ENCODE measurements around the gene OBSCN. TPM values are rescaled to one million over a fixed set of nuclear protein-coding genes. Genes with fewer than 3 reads are reported as not detected.

OBSCN gene
- total RNA-seq, 2 experiments from 2014 or later, result 80.8 to 82.2 TPM

DNA sequence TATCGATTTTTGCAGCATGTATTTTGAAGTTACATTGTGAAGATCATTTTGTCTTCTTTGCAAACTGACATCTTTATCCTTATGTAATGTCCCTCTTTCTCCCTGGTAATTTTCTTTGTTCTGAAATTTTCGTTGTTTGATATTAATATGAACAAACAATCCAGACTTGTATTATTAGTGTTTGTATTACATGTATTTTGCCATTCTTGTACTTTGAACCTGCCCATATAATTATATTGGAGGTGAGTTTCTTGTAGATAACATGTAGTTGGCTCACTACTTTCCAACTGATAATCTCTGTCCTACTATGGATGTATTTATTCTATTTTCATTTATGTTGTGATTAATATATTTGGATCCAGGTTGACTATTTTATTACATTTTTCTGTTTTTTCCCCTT is 27.1 kb downstream of the OBSCN start:
- Histone ChIP-seq H3K4me1 (ENCODE audit: insufficient read depth, low read length) (no peaks in the 10 kb centered on the region), H3K27me3 (ENCODE audit: control insufficient read depth in 1 of 2, insufficient read depth in 2 of 2, low read length in 2 of 2) (no peaks in the 10 kb centered on the region), H3K9me3 (ENCODE audit: control insufficient read depth in 1 of 2, insufficient read depth in 1 of 2, low read length in 2 of 2) (no peaks in the 10 kb centered on the region), H3K4me3 (ENCODE audit: low read length) (no peak overlapping the region), H3K36me3 (ENCODE audit: insufficient read depth, low read length) (peaks cover 19% of the 10 kb centered on the region), H3K27ac (ENCODE audit: low read depth in 1 of 2, low read length in 2 of 2) (no peak overlapping the region)
- H3K9me3 Mint-ChIP-seq, result peaks cover 12% of the 10 kb centered on the region
- ATAC-seq (ENCODE audit: poor library complexity), result no peak
- intact Hi-C loops (cut with DNase I, micrococcal nuclease), result no loop called here
- no peak overlapping the region for H3K27ac Mint-ChIP-seq
- H3K27me3 Mint-ChIP-seq, result no peaks in the 10 kb centered on the region
- peaks cover 99% of the 10 kb centered on the region for H3K36me3 Mint-ChIP-seq (ENCODE audit: low read depth)
- no peaks in the 10 kb centered on the region for H3K4me1 Mint-ChIP-seq (ENCODE audit: low read depth)
- ChIA-PET POLR2A (no interaction called here), CTCF (no interaction called here)
- DNase-seq, result no peak
- no peak overlapping the region for H3K4me3 Mint-ChIP-seq
- TF ChIP-seq CTCF (IDR thresholded peaks at IDR 0.05), result no peak

- POLR2A ChIA-PET, result no interaction called here
- no peaks in the 10 kb centered on the region for H3K4me1 ChIP-seq (ENCODE audit: insufficient read depth, low read length)
- H3K36me3 ChIP-seq (ENCODE audit: insufficient read depth, low read length), result peaks cover 16% of the 10 kb centered on the region
- H3K27me3 ChIP-seq (ENCODE audit: control insufficient read depth in 1 of 2, insufficient read depth in 2 of 2, low read length in 2 of 2), result no peaks in the 10 kb centered on the region
- peaks cover 100% of the 10 kb centered on the region for H3K36me3 Mint-ChIP-seq (ENCODE audit: low read depth)
- peaks cover 7 to 14% of the 10 kb centered on the region in 2 experiments for H3K9me3 ChIP-seq (ENCODE audit: control insufficient read depth in 1 of 2, insufficient read depth in 1 of 2, low read length in 2 of 2)
- no peak overlapping the region for H3K27ac Mint-ChIP-seq
- H3K4me3 Mint-ChIP-seq, result no peak overlapping the region
- H3K9me3 Mint-ChIP-seq, result peaks cover 14% of the 10 kb centered on the region
- intact Hi-C loops (cut with DNase I, micrococcal nuclease), result no loop called here
- no peak overlapping the region for H3K4me3 ChIP-seq (ENCODE audit: low read length)
- ATAC-seq (ENCODE audit: poor library complexity), result no peak
- H3K4me1 Mint-ChIP-seq (ENCODE audit: low read depth), result no peaks in the 10 kb centered on the region
- no peak overlapping the region for H3K27ac ChIP-seq (ENCODE audit: low read depth in 1 of 2, low read length in 2 of 2)
- peak in 4 of 14 experiments; percentile 27 to 51 (median 33) for DNase-seq
- CTCF ChIA-PET, result no interaction called here
- no peaks in the 10 kb centered on the region for H3K27me3 Mint-ChIP-seq
- TF ChIP-seq CTCF (IDR thresholded peaks at IDR 0.05), result no peak
Observed at GRCh38 chr1:228236744-228237143, 28.9 kb downstream of the OBSCN start.

DNA sequence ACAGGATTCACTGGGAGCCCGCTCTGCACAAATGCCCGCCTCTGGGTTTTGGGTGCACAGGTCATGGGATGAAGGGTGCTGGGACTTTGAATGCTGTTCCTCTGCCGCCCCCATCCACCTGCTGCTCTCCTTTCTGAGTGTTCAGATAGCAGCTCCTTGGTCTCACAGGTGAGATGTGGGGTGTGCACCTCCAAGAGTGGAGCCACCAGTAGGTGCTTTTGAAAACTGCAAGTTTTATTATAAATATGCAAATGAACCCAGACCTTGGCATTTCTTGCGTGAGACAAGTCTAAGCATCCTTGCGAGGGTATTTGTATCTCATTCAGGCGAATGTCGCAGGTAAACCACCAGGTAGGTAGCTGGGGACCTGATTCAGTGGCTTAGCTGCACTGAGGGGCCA is 30.2 kb downstream of the OBSCN start:
- H3K36me3 Mint-ChIP-seq (ENCODE audit: low read depth), result peaks cover 100% of the 10 kb centered on the region

More for the DNA sequence above, 30.2 kb downstream of the OBSCN start:
- H3K27me3 Mint-ChIP-seq, result no peaks in the 10 kb centered on the region
- H3K4me3 ChIP-seq (ENCODE audit: low read length), result no peak overlapping the region
- no peak overlapping the region for H3K27ac ChIP-seq (ENCODE audit: low read depth in 1 of 2, low read length in 2 of 2)
- peaks cover 15% of the 10 kb centered on the region for H3K9me3 Mint-ChIP-seq
- H3K36me3 ChIP-seq (ENCODE audit: insufficient read depth, low read length), result peaks cover 22% of the 10 kb centered on the region
- H3K4me1 ChIP-seq (ENCODE audit: insufficient read depth, low read length), result no peaks in the 10 kb centered on the region
- H3K4me1 Mint-ChIP-seq (ENCODE audit: low read depth), result no peaks in the 10 kb centered on the region
- intact Hi-C loops (cut with DNase I, micrococcal nuclease), result no loop called here
- ATAC-seq (ENCODE audit: poor library complexity) (no peak), DNase-seq (no peak)
- no peak overlapping the region for H3K27ac Mint-ChIP-seq
- no peaks in the 10 kb centered on the region for H3K27me3 ChIP-seq (ENCODE audit: control insufficient read depth in 1 of 2, insufficient read depth in 2 of 2, low read length in 2 of 2)
- H3K4me3 Mint-ChIP-seq, result no peak overlapping the region
- TF ChIP-seq CTCF (IDR thresholded peaks at IDR 0.05), result no peak
- ChIA-PET POLR2A (no interaction called here), CTCF (no interaction called here)
- H3K9me3 ChIP-seq (ENCODE audit: control insufficient read depth in 1 of 2, insufficient read depth in 1 of 2, low read length in 2 of 2), result peaks cover 16 to 19% of the 10 kb centered on the region in 2 experiments
